GM19463 (cell line): Measurements from ENCODE around the gene ASIC3.
"Not testable (repeated sequence)": the region's sequence is repeated elsewhere in the genome, so short reads cannot be mapped to it uniquely, and the experiment has no call there.

ENCODE experiments used
- ATAC-seq: cut with Tn5 transposase; IDR thresholded peaks from one replicate; pipeline ENCODE4 v1.9.1; 2021; ENCODE audit warnings: mild to moderate bottlenecking, moderate library complexity; ENCODE audit not compliant: unreplicated experiment

Gene ASIC3

GRCh38 chr7:151013733-151014497 is 34.4 kb upstream of the ASIC3 start:
- ATAC-seq, result peak; percentile 62

- ATAC-seq, result no peak
Observed at GRCh38 chr7:151014950-151015349, 33.4 kb upstream of the ASIC3 start.

GRCh38 chr7:151015967-151016366 is 32.4 kb upstream of the ASIC3 start:
- ATAC-seq, result no peak

- ATAC-seq, result no peak
Observed at GRCh38 chr7:151016505-151016904, 31.8 kb upstream of the ASIC3 start.

- ATAC-seq, result no peak
Observed at GRCh38 chr7:151016942-151017341, 31.4 kb upstream of the ASIC3 start.

- ATAC-seq, result no peak
Observed at GRCh38 chr7:151017370-151017952, 30.9 kb upstream of the ASIC3 start.

GRCh38 chr7:151017953-151018420 is 30.3 kb upstream of the ASIC3 start:
- peak; percentile 59 for ATAC-seq

- ATAC-seq, result peak; percentile 12
Observed at GRCh38 chr7:151018421-151019129, 29.8 kb upstream of the ASIC3 start.

GRCh38 chr7:151019130-151019447 is 29.2 kb upstream of the ASIC3 start:
- no peak for ATAC-seq

- ATAC-seq, result no peak
Observed at GRCh38 chr7:151020231-151020630, 28.1 kb upstream of the ASIC3 start.

GRCh38 chr7:151023232-151023631 is 25.1 kb upstream of the ASIC3 start:
- ATAC-seq, result no peak

GRCh38 chr7:151024435-151025056 is 23.8 kb upstream of the ASIC3 start, which contains the start of gene ATG9B:
ATG9B (minus strand) TSS chr7:151024494; CDS start chr7:151024423, 71 bp downstream.
- no peak for ATAC-seq

GRCh38 chr7:151025924-151026671 is 22.2 kb upstream of the ASIC3 start:
- ATAC-seq, result no peak

GRCh38 chr7:151026771-151027727 is 21.3 kb upstream of the ASIC3 start:
- ATAC-seq, result not testable (repeated sequence)

GRCh38 chr7:151027728-151028130 is 20.6 kb upstream of the ASIC3 start:
- peak; percentile 1 for ATAC-seq

- ATAC-seq, result peak; percentile 95
Observed at GRCh38 chr7:151028131-151028947, 20.0 kb upstream of the ASIC3 start, which contains the start of gene ABCB8. ABCB8 (plus strand) TSS chr7:151028450; CDS start chr7:151028516, 66 bp downstream.

GRCh38 chr7:151028948-151029501 is 19.3 kb upstream of the ASIC3 start:
- no peak for ATAC-seq

GRCh38 chr7:151031011-151031410 is 17.3 kb upstream of the ASIC3 start:
- no peak for ATAC-seq
